Activated CD4-positive, alpha-beta T cell treated with anti-CD3 and anti-CD28 coated beads, Interleukin-2, Interleukin-6, amounts not matched to agents 100 ng/mL and 50 ng/mL, durations not matched to agents 16 hours and 8 hours (primary cell): ENCODE results near the gene FAM210B.
"Not testable (repeated sequence)": the region's sequence is repeated elsewhere in the genome, so short reads cannot be mapped to it uniquely, and the experiment has no call there.

Source experiments
- DNase-seq: peaks from one replicate; pipeline ENCODE4 v3.0.0-alpha.2; 2020

FAM210B gene

GRCh38 chr20:56393653-56394052 lies 34.9 kb downstream of the FAM210B start:
- DNase-seq: no peak

GRCh38 chr20:56395166-56395565 lies 36.4 kb downstream of the FAM210B start:
- DNase-seq: no peak

GRCh38 chr20:56400001-56400640 lies 41.3 kb downstream of the FAM210B start:
- DNase-seq: peak; percentile 79

- no peak for DNase-seq
These were observed 44.7 kb downstream of the FAM210B start for GRCh38 chr20:56403465-56403864.

- not testable (repeated sequence) for DNase-seq
These were observed 46.6 kb downstream of the FAM210B start for GRCh38 chr20:56405356-56405755.

- no peak for DNase-seq
These were observed 48.1 kb downstream of the FAM210B start for GRCh38 chr20:56406910-56407309.

GRCh38 chr20:56409521-56409920 lies 50.7 kb downstream of the FAM210B start:
- DNase-seq: no peak

- DNase-seq: no peak
These were observed 51.2 kb downstream of the FAM210B start for GRCh38 chr20:56409956-56410355.

- DNase-seq: not testable (repeated sequence)
These were observed 52.5 kb downstream of the FAM210B start for GRCh38 chr20:56411287-56411686.

- DNase-seq: peak; percentile 36
These were observed 53.1 kb downstream of the FAM210B start, which contains the start of gene CASS4 for GRCh38 chr20:56411759-56412472. Gene CASS4 (plus strand): TSS chr20:56412260. CDS start chr20:56412459, 199 bp downstream.

- no peak for DNase-seq
These were observed 53.7 kb downstream of the FAM210B start for GRCh38 chr20:56412473-56412790.

GRCh38 chr20:56412949-56413348 lies 54.2 kb downstream of the FAM210B start:
- DNase-seq: no peak

- DNase-seq: peak; percentile 64
These were observed 56.3 kb downstream of the FAM210B start for GRCh38 chr20:56414842-56415765.

GRCh38 chr20:56417402-56417801 lies 58.6 kb downstream of the FAM210B start:
- DNase-seq: no peak

GRCh38 chr20:56417911-56418310 lies 59.1 kb downstream of the FAM210B start:
- no peak for DNase-seq
